Retinal pigment epithelial cell (primary cell): ENCODE results near the gene MLF2.

Source experiments
- DNase-seq: peaks from one replicate; pipeline ENCODE4 v3.0.0-alpha.2; 2010; ENCODE audit warnings: low read depth
- H3K4me3 ChIP-seq: 2 replicates; pipeline ENCODE4 v1.5.1; 2011; ENCODE audit warnings: mild to moderate bottlenecking, low read length, control low read depth, moderate library complexity
- CTCF ChIP-seq: conservative IDR thresholded peaks from 2 replicates; pipeline ENCODE4 v1.5.1; 2011; ENCODE audit warnings: low read depth, low read length, control low read depth, inconsistent platforms

The MLF2 gene

GRCh38 chr12:6778217-6778573, 25.3 kb upstream of the MLF2 start:
- DNase-seq: no peak
- no peak for TF ChIP-seq CTCF
- H3K4me3 ChIP-seq: peak overlapping the region; percentile 43

- TF ChIP-seq CTCF: no peak
- DNase-seq: no peak
- no peak overlapping the region for H3K4me3 ChIP-seq
Measured at GRCh38 chr12:6777386-6777785, 24.4 kb upstream of the MLF2 start.

GRCh38 chr12:6775185-6776174, 22.5 kb upstream of the MLF2 start:
- H3K4me3 ChIP-seq: no peak overlapping the region
- no peak for DNase-seq
- no peak for TF ChIP-seq CTCF

- TF ChIP-seq CTCF: no peak
- H3K4me3 ChIP-seq: no peak overlapping the region
- DNase-seq: no peak
Measured at GRCh38 chr12:6774499-6775062, 21.6 kb upstream of the MLF2 start.

- TF ChIP-seq CTCF: no peak
- H3K4me3 ChIP-seq: no peak overlapping the region
- no peak for DNase-seq
Measured at GRCh38 chr12:6773590-6774351, 20.8 kb upstream of the MLF2 start.

- H3K4me3 ChIP-seq: no peak overlapping the region
- no peak for DNase-seq
- no peak for TF ChIP-seq CTCF
Measured at GRCh38 chr12:6772726-6773589, 20.0 kb upstream of the MLF2 start.
